ENCODE results near the gene VSX2.

GRCh38 chr14:74286736-74287135 lies 47.5 kb downstream of the VSX2 start:
- TF ChIP-seq GATA2 (IDR thresholded peaks at IDR 0.05; ENCODE audit: low read depth, low read length): no peak
- no peak for TF ChIP-seq GATA3 (IDR thresholded peaks at IDR 0.05; ENCODE audit: low read depth, low read length)
